PC-3 (cell line): Measurements from ENCODE around the gene ISM1.

Experiments
- CTCF ChIP-seq: fragments of 300-600 bp; sonication (generic); conservative IDR thresholded peaks from 2 replicates; pipeline ENCODE4 v1.5.1; 2017; ENCODE audit warnings: antibody characterized with exemption, low read depth, mild to moderate bottlenecking, low read length
- EZH2 ChIP-seq: fragments of 300-600 bp; sonication (generic); IDR thresholded peaks from one replicate; pipeline ENCODE4 v1.6.1; 2017; ENCODE audit warnings: antibody characterized with exemption, mild to moderate bottlenecking, low read length; ENCODE audit not compliant: unreplicated experiment
- EZH2phosphoT487 ChIP-seq: fragments of 300-600 bp; sonication (generic); IDR thresholded peaks from 2 replicates; pipeline ENCODE4 v1.6.1; 2018; ENCODE audit warnings: mild to moderate bottlenecking, antibody characterized with exemption, low read length, borderline replicate concordance

GRCh38 chr20:13249798-13250170 is 28.7 kb downstream of the ISM1 start:
- TF ChIP-seq CTCF: no peak
- no peak for TF ChIP-seq EZH2
- no peak for TF ChIP-seq EZH2phosphoT487
